GM10266 (cell line): Measurements from ENCODE around the gene IL12B.

Experiments used
- DNase-seq: peaks from one replicate; pipeline ENCODE4 v3.0.0; 2012; ENCODE audit errors: extremely low spot score
- CTCF ChIP-seq: IDR thresholded peaks from 2 replicates; pipeline ENCODE4 v1.5.1; 2012; ENCODE audit warnings: mild to moderate bottlenecking, low read depth; ENCODE audit not compliant: control insufficient read depth, insufficient read depth; ENCODE audit errors: missing control alignments

Gene IL12B

GRCh38 chr5:159345861-159346260, 15.6 kb upstream of the IL12B start:
- TF ChIP-seq CTCF, result no peak
- no peak for DNase-seq

GRCh38 chr5:159345336-159345735, 15.0 kb upstream of the IL12B start:
- no peak for TF ChIP-seq CTCF

GRCh38 chr5:159343295-159344094, 13.2 kb upstream of the IL12B start:
- no peak for DNase-seq
- no peak for TF ChIP-seq CTCF

More at GRCh38 chr5:159345336-159345735, 15.0 kb upstream of the IL12B start:
- DNase-seq, result no peak

GRCh38 chr5:159342840-159343239, 12.6 kb upstream of the IL12B start:
- no peak for TF ChIP-seq CTCF
- no peak for DNase-seq

GRCh38 chr5:159341906-159342310, 11.6 kb upstream of the IL12B start:
- TF ChIP-seq CTCF, result no peak
- DNase-seq, result no peak

- no peak for DNase-seq
- TF ChIP-seq CTCF, result no peak
These were observed 10.9 kb upstream of the IL12B start for GRCh38 chr5:159341145-159341544.

GRCh38 chr5:159340511-159340910, 10.2 kb upstream of the IL12B start:
- no peak for TF ChIP-seq CTCF
- no peak for DNase-seq
